Loucy (cell line): Measurements from ENCODE around the gene MAP2.
"Not testable (repeated sequence)": the region's sequence is repeated elsewhere in the genome, so short reads cannot be mapped to it uniquely, and the experiment has no call there.

Source experiments
- H2AFZ ChIP-seq: fragments of 200-600 bp; sonication (generic); 2 replicates; pipeline ENCODE4 v1.6.0; 2016; ENCODE audit warnings: antibody characterized with exemption, mild to moderate bottlenecking, low read length, moderate library complexity
- H3F3A ChIP-seq: fragments of 200-600 bp; 2 replicates; pipeline ENCODE4 v1.6.0; 2016; ENCODE audit warnings: antibody characterized with exemption, low read depth, mild to moderate bottlenecking
- H3K27me3 ChIP-seq: fragments of 200-600 bp; sonication (generic); 2 replicates; pipeline ENCODE4 v1.6.1; 2014; ENCODE audit warnings: low read length, mild to moderate bottlenecking; ENCODE audit not compliant: insufficient read depth, poor library complexity, severe bottlenecking
- H3K36me3 ChIP-seq: fragments of 200-600 bp; sonication (generic); 2 replicates; pipeline ENCODE4 v1.6.1; 2016; ENCODE audit warnings: low read length; ENCODE audit not compliant: insufficient read depth
- H3K4me1 ChIP-seq: fragments of 200-600 bp; sonication (generic); 2 replicates; pipeline ENCODE4 v1.5.1; 2014; ENCODE audit warnings: low read length, mild to moderate bottlenecking; ENCODE audit not compliant: insufficient read depth, poor library complexity, severe bottlenecking
- H3K4me2 ChIP-seq: fragments of 200-600 bp; sonication (generic); 2 replicates; pipeline ENCODE4 v1.6.0; 2014; ENCODE audit warnings: antibody characterized with exemption, low read length, low read depth, mild to moderate bottlenecking; ENCODE audit not compliant: poor library complexity, severe bottlenecking
- H3K4me3 ChIP-seq: fragments of 200-600 bp; sonication (generic); 2 replicates; pipeline ENCODE4 v1.5.1; 2014; ENCODE audit warnings: low read length, mild to moderate bottlenecking, mixed read lengths; ENCODE audit not compliant: poor library complexity, severe bottlenecking
- H3K79me2 ChIP-seq: fragments of 200-600 bp; sonication (generic); 2 replicates; pipeline ENCODE4 v1.6.1; 2014; ENCODE audit warnings: low read length; ENCODE audit not compliant: insufficient read depth
- H3K9ac ChIP-seq: fragments of 200-600 bp; sonication (generic); 2 replicates; pipeline ENCODE4 v1.6.0; 2014; ENCODE audit warnings: mild to moderate bottlenecking, low read depth, low read length, moderate library complexity; ENCODE audit not compliant: poor library complexity, severe bottlenecking
- H3K9me2 ChIP-seq: fragments of 200-600 bp; sonication (generic); replicated peaks from 2 replicates; pipeline ENCODE4 v1.6.1; 2016; ENCODE audit warnings: low read depth, low read length, mixed read lengths
- H3K9me3 ChIP-seq: fragments of 200-600 bp; sonication (generic); 2 replicates; pipeline ENCODE4 v1.6.1; 2014; ENCODE audit warnings: mild to moderate bottlenecking, antibody characterized with exemption, low read length, low read depth; ENCODE audit not compliant: insufficient read depth
- H4K20me1 ChIP-seq: fragments of 200-600 bp; sonication (generic); 2 replicates; pipeline ENCODE4 v1.6.0; 2014; ENCODE audit warnings: antibody characterized with exemption, low read length, mild to moderate bottlenecking; ENCODE audit not compliant: insufficient read depth, poor library complexity, severe bottlenecking
- EZH2phosphoT487 ChIP-seq: fragments of 200-600 bp; IDR thresholded peaks from 2 replicates; pipeline ENCODE4 v1.6.1; 2018; ENCODE audit warnings: antibody characterized with exemption, mild to moderate bottlenecking, moderate library complexity, borderline replicate concordance
- TF ChIP-seq, protein P1 (sequence below): fragments of 200-600 bp; sonication (generic); conservative IDR thresholded peaks from 2 replicates; pipeline ENCODE4 v1.5.1; 2014; ENCODE audit warnings: mild to moderate bottlenecking, antibody characterized with exemption, low read length

MAP2 gene

DNA sequence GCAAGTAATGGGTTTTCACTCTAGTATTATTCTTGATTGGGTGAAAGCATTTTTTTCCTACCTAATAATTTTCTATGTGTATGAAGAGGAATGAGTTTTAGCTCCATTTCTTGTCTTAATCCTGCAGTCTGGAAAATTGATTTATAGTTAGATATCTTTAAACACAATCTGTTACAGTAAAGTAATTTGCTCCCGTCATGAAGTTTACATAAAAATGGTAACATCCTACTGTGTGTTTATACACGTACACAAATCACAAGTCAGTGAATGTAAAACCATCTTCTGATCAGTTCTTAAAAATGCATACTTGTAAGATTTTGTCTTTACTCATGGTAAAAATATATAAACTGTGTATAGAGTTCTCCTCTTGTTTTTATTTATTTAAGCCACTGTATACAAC lies 51.1 kb downstream of the MAP2 start:
- H3K79me2 ChIP-seq, result no peaks in the 10 kb centered on the region

DNA sequence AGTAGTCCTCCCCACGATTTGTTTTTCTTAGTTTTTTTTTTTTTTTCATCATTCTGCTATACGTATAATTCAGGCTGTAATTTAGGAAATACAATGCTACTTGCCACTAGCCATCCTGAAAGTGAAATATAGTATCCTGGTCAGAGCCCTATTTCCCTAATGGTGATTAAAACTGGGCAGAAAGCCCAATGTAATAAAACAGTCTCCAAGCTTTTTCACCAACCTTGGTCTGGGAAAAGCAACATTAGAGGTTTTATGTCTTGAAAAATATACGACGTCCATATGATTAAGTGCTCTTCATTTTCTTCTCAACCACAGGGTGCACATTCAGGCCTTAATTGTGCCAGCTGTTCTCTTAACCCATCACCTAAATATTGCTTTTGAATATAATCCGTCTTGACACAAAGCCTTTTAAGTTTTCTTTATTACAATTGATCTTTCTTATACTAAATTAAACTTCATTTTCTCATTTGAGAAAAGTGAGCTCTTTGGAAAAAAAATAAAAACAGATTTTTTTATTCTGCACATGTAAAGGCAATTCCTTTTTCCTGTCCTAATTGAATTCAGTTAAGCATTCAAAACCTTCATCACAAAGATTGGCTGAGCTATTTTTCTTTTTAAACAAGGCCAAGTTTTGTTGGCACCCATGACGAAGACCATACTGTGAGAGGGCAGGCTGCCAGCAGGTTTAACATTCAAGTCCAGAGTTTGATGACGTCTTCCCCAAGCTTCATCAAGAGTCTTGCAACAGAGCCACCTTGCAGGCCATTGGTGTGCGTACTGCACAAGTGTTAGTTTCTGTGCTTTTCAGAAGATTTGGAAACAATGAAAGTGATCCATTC lies 52.7 kb downstream of the MAP2 start:
- Histone ChIP-seq H3K4me3 (no peak overlapping the region), H3K4me2 (no peak overlapping the region), H3K9ac (no peak overlapping the region), H3K9me3 (no peaks in the 10 kb centered on the region), H3K4me1 (no peaks in the 10 kb centered on the region), H3F3A (no peaks in the 10 kb centered on the region), H3K36me3 (no peaks in the 10 kb centered on the region), H4K20me1 (no peaks in the 10 kb centered on the region), H3K9me2 (no peaks in the 10 kb centered on the region), H3K27me3 (no peaks in the 10 kb centered on the region), H2AFZ (no peak overlapping the region), H3K79me2 (no peaks in the 10 kb centered on the region)
- TF ChIP-seq, protein P1, sequence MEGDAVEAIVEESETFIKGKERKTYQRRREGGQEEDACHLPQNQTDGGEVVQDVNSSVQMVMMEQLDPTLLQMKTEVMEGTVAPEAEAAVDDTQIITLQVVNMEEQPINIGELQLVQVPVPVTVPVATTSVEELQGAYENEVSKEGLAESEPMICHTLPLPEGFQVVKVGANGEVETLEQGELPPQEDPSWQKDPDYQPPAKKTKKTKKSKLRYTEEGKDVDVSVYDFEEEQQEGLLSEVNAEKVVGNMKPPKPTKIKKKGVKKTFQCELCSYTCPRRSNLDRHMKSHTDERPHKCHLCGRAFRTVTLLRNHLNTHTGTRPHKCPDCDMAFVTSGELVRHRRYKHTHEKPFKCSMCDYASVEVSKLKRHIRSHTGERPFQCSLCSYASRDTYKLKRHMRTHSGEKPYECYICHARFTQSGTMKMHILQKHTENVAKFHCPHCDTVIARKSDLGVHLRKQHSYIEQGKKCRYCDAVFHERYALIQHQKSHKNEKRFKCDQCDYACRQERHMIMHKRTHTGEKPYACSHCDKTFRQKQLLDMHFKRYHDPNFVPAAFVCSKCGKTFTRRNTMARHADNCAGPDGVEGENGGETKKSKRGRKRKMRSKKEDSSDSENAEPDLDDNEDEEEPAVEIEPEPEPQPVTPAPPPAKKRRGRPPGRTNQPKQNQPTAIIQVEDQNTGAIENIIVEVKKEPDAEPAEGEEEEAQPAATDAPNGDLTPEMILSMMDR, result no peak
- TF ChIP-seq EZH2phosphoT487, result no peak

More for the DNA sequence above, 51.1 kb downstream of the MAP2 start:
- Histone ChIP-seq H3K4me2 (no peak overlapping the region), H3K4me3 (no peak overlapping the region), H3K36me3 (no peaks in the 10 kb centered on the region), H3K9me3 (no peaks in the 10 kb centered on the region), H3K27me3 (no peaks in the 10 kb centered on the region), H3K4me1 (no peaks in the 10 kb centered on the region), H2AFZ (no peak overlapping the region), H3K9me2 (no peaks in the 10 kb centered on the region), H4K20me1 (no peaks in the 10 kb centered on the region), H3K9ac (no peak overlapping the region), H3F3A (no peaks in the 10 kb centered on the region)
- no peak for TF ChIP-seq EZH2phosphoT487
- TF ChIP-seq, protein P1, result no peak

DNA sequence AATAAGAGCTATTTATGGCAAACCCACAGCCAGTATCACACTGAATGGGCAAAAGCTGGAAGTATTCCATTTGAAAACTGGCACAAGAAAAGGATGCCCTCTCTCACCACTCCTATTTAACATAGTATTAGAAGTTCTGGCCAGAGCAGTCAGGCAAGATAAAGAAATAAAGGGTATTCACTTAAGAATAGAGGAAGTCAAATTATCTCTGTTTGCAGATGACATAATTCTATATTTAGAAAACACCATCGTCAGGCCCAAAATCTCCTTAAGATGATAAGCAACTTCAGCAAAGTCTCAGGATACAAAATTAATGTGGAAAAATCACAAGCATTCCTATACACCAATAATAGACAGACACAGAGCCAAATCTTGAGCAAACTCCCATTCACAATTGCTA lies 68.4 kb downstream of the MAP2 start:
- not testable (repeated sequence) for H3K4me3 ChIP-seq, H3K36me3 ChIP-seq, H3K9me2 ChIP-seq, H3K9me3 ChIP-seq, H3K4me1 ChIP-seq, H3K27me3 ChIP-seq, H3K9ac ChIP-seq, H3F3A ChIP-seq, H3K79me2 ChIP-seq, H2AFZ ChIP-seq, H4K20me1 ChIP-seq, H3K4me2 ChIP-seq

DNA sequence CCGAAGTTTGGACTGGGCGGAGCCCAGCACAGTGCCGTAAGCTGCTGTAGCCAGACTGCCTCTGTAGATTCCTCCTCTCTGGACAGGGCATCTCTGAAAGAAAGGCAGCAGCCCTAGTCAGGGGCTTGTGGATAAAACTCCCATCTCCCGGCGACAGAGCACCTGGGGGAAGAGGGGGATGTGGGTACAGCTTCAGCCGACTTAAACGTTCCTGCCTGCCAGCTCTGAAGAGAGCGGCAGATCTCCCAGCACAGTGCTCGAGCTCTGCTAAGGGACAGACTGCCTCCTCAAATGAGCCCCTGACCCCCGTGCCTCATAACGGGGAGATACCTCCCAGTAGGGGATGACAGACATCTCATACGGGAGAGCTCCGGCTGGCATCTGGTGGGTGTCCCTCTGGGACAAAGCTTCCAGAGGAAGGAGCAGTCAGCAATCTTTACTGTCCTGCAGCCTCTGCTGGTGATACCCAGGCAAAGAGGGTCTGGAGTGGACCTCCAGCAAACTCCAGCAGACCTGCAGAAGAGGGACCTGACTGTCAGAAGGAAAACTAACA lies 71.3 kb downstream of the MAP2 start:
- not testable (repeated sequence) for H3K9me2 ChIP-seq, H3K4me1 ChIP-seq, H3K79me2 ChIP-seq, H3K9ac ChIP-seq, H3K36me3 ChIP-seq, H3K4me3 ChIP-seq, H3F3A ChIP-seq, H3K9me3 ChIP-seq, H4K20me1 ChIP-seq, H3K4me2 ChIP-seq, H2AFZ ChIP-seq, H3K27me3 ChIP-seq
